ENCODE measurements around the gene DACH1.
A peak's percentile ranks its signal among the peaks of the same experiment; 100 is the strongest.

The DACH1 gene

DNA sequence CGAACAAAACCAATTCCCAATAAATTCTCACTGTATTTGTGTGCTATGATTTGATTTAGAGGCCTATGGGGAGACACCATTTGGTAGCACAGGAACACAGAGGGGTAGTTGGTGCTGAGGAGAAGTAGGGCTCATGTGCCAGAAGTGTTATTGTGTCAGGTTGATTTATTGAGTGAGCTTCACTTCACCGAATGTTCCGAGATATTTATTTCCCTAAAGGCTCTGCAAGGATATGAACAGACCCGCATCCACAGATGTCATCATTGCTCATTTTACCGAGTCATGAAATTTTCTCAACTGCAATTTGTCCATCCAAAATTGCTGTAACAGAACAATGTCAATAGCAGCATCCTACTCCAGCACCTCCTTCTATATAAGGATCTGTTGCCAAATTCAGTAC, 69.5 kb downstream of the DACH1 start (continued):
- TF ChIP-seq ZNF221 (tag by site-specific recombination; IDR thresholded peaks at IDR 0.05; ENCODE audit: borderline replicate concordance) (no peak), ZNF549 (tag by site-specific recombination; IDR thresholded peaks at IDR 0.05) (no peak), ZNF660 (tag by site-specific recombination; IDR thresholded peaks at IDR 0.05) (no peak), SP7 (tag by site-specific recombination; IDR thresholded peaks at IDR 0.05) (peak; percentile 48; the same call in 1 of the 2 replicates), ZNF629 (tag by site-specific recombination; IDR thresholded peaks at IDR 0.05) (no peak), ZNF791 (tag by site-specific recombination; IDR thresholded peaks at IDR 0.05) (no peak), ZNF488 (tag by site-specific recombination; IDR thresholded peaks at IDR 0.05) (no peak), ZNF501 (tag by site-specific recombination; IDR thresholded peaks at IDR 0.05) (peak; percentile 57; the same call in 1 of the 2 replicates), HOXD13 (CRISPR knock-in tag; IDR thresholded peaks at IDR 0.05; ENCODE audit: borderline replicate concordance) (no peak), WT1 (tag by site-specific recombination; IDR thresholded peaks at IDR 0.05) (peak; percentile 15; the same call in 1 of the 2 replicates), ZBTB17 (tag by site-specific recombination; IDR thresholded peaks at IDR 0.05) (peak; percentile 57), ZXDB (tag by site-specific recombination; IDR thresholded peaks at IDR 0.05) (0 out of 2 replicates have a peak, but pooled peaks have one; percentile 19), ZNF701 (tag by site-specific recombination; IDR thresholded peaks at IDR 0.05) (no peak), ZNF596 (tag by site-specific recombination; IDR thresholded peaks at IDR 0.05) (no peak), ZNF280C (tag by site-specific recombination; IDR thresholded peaks at IDR 0.05) (no peak), SP2 (tag by site-specific recombination; IDR thresholded peaks at IDR 0.05) (no peak), ZNF19 (tag by site-specific recombination; IDR thresholded peaks at IDR 0.05; ENCODE audit: low read depth) (no peak), TCF7L2 (IDR thresholded peaks at IDR 0.05; ENCODE audit: borderline replicate concordance, low read depth, low read length) (0 out of 2 replicates have a peak, but pooled peaks have one; percentile 41), ZNF843 (tag by site-specific recombination; IDR thresholded peaks at IDR 0.05) (peak; percentile 18; the same call in 1 of the 2 replicates), OSR2 (tag by site-specific recombination; IDR thresholded peaks at IDR 0.05) (peak; percentile 80), ZNF37A (tag by site-specific recombination; IDR thresholded peaks at IDR 0.05) (no peak)
- TF ChIP-seq, protein P1, sequence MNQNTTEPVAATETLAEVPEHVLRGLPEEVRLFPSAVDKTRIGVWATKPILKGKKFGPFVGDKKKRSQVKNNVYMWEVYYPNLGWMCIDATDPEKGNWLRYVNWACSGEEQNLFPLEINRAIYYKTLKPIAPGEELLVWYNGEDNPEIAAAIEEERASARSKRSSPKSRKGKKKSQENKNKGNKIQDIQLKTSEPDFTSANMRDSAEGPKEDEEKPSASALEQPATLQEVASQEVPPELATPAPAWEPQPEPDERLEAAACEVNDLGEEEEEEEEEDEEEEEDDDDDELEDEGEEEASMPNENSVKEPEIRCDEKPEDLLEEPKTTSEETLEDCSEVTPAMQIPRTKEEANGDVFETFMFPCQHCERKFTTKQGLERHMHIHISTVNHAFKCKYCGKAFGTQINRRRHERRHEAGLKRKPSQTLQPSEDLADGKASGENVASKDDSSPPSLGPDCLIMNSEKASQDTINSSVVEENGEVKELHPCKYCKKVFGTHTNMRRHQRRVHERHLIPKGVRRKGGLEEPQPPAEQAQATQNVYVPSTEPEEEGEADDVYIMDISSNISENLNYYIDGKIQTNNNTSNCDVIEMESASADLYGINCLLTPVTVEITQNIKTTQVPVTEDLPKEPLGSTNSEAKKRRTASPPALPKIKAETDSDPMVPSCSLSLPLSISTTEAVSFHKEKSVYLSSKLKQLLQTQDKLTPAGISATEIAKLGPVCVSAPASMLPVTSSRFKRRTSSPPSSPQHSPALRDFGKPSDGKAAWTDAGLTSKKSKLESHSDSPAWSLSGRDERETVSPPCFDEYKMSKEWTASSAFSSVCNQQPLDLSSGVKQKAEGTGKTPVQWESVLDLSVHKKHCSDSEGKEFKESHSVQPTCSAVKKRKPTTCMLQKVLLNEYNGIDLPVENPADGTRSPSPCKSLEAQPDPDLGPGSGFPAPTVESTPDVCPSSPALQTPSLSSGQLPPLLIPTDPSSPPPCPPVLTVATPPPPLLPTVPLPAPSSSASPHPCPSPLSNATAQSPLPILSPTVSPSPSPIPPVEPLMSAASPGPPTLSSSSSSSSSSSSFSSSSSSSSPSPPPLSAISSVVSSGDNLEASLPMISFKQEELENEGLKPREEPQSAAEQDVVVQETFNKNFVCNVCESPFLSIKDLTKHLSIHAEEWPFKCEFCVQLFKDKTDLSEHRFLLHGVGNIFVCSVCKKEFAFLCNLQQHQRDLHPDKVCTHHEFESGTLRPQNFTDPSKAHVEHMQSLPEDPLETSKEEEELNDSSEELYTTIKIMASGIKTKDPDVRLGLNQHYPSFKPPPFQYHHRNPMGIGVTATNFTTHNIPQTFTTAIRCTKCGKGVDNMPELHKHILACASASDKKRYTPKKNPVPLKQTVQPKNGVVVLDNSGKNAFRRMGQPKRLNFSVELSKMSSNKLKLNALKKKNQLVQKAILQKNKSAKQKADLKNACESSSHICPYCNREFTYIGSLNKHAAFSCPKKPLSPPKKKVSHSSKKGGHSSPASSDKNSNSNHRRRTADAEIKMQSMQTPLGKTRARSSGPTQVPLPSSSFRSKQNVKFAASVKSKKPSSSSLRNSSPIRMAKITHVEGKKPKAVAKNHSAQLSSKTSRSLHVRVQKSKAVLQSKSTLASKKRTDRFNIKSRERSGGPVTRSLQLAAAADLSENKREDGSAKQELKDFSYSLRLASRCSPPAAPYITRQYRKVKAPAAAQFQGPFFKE (tag by site-specific recombination; IDR thresholded peaks at IDR 0.05; ENCODE audit: borderline replicate concordance) = no peak
- TF ChIP-seq, protein P2, sequence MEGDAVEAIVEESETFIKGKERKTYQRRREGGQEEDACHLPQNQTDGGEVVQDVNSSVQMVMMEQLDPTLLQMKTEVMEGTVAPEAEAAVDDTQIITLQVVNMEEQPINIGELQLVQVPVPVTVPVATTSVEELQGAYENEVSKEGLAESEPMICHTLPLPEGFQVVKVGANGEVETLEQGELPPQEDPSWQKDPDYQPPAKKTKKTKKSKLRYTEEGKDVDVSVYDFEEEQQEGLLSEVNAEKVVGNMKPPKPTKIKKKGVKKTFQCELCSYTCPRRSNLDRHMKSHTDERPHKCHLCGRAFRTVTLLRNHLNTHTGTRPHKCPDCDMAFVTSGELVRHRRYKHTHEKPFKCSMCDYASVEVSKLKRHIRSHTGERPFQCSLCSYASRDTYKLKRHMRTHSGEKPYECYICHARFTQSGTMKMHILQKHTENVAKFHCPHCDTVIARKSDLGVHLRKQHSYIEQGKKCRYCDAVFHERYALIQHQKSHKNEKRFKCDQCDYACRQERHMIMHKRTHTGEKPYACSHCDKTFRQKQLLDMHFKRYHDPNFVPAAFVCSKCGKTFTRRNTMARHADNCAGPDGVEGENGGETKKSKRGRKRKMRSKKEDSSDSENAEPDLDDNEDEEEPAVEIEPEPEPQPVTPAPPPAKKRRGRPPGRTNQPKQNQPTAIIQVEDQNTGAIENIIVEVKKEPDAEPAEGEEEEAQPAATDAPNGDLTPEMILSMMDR (tag by site-specific recombination; IDR thresholded peaks at IDR 0.05) = no peak
- TF ChIP-seq, protein P3, sequence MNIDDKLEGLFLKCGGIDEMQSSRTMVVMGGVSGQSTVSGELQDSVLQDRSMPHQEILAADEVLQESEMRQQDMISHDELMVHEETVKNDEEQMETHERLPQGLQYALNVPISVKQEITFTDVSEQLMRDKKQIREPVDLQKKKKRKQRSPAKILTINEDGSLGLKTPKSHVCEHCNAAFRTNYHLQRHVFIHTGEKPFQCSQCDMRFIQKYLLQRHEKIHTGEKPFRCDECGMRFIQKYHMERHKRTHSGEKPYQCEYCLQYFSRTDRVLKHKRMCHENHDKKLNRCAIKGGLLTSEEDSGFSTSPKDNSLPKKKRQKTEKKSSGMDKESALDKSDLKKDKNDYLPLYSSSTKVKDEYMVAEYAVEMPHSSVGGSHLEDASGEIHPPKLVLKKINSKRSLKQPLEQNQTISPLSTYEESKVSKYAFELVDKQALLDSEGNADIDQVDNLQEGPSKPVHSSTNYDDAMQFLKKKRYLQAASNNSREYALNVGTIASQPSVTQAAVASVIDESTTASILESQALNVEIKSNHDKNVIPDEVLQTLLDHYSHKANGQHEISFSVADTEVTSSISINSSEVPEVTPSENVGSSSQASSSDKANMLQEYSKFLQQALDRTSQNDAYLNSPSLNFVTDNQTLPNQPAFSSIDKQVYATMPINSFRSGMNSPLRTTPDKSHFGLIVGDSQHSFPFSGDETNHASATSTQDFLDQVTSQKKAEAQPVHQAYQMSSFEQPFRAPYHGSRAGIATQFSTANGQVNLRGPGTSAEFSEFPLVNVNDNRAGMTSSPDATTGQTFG (tag by site-specific recombination; IDR thresholded peaks at IDR 0.05; ENCODE audit: borderline replicate concordance) = no peak
- TF ChIP-seq, protein P4, sequence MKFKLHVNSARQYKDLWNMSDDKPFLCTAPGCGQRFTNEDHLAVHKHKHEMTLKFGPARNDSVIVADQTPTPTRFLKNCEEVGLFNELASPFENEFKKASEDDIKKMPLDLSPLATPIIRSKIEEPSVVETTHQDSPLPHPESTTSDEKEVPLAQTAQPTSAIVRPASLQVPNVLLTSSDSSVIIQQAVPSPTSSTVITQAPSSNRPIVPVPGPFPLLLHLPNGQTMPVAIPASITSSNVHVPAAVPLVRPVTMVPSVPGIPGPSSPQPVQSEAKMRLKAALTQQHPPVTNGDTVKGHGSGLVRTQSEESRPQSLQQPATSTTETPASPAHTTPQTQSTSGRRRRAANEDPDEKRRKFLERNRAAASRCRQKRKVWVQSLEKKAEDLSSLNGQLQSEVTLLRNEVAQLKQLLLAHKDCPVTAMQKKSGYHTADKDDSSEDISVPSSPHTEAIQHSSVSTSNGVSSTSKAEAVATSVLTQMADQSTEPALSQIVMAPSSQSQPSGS (tag by site-specific recombination; IDR thresholded peaks at IDR 0.05; ENCODE audit: low read depth) = no peak
